ENCODE results near the gene FAM9A. TPM values are rescaled to one million over a fixed set of nuclear protein-coding genes. Genes with fewer than 3 reads are reported as not detected.

FAM9A gene
- total RNA-seq, 1 experiment from 2014 or later: not detected

GRCh38 chrX:8845469-8845868 lies 44.3 kb upstream of the FAM9A start:
- Histone ChIP-seq H3K27me3 (ENCODE audit: insufficient read depth, low read length) (no peaks in the 10 kb centered on the region), H4K5ac (ENCODE audit: insufficient read length, low read depth, low read length) (no peak overlapping the region), H3K23ac (ENCODE audit: insufficient read length, low read depth, low read length) (no peak overlapping the region), H4K8ac (replicated peaks; ENCODE audit: insufficient read length, low read depth, low read length) (no peak overlapping the region), H3K9me3 (ENCODE audit: control insufficient read depth, low read depth, low read length) (no peaks in the 10 kb centered on the region), H3T11ph (ENCODE audit: low read length) (no peak overlapping the region), H3K79me2 (ENCODE audit: insufficient read depth, low read length) (no peaks in the 10 kb centered on the region), H2BK20ac (ENCODE audit: low read depth, low read length, poor library complexity, severe bottlenecking) (no peak overlapping the region), H3K9ac (ENCODE audit: extremely low read depth, insufficient read length, low read length) (no peak overlapping the region), H4K91ac (ENCODE audit: insufficient read length, low read depth, low read length) (no peak overlapping the region), H3K18ac (ENCODE audit: insufficient read length, low read depth, low read length) (no peak overlapping the region), H3K4me1 (ENCODE audit: insufficient read depth, low read length) (no peaks in the 10 kb centered on the region), H3K4ac (ENCODE audit: low read depth, low read length) (no peak overlapping the region), H3K23me2 (ENCODE audit: insufficient read length, low read depth, low read length, poor library complexity, severe bottlenecking) (no peaks in the 10 kb centered on the region), H3K4me2 (ENCODE audit: insufficient read depth, insufficient read length, low read length) (no peak overlapping the region), H3K14ac (ENCODE audit: insufficient read depth, low read length) (no peak overlapping the region), H2AFZ (ENCODE audit: low read length) (no peak overlapping the region), H3K79me1 (ENCODE audit: insufficient read depth, low read depth, low read length, poor library complexity, severe bottlenecking) (no peaks in the 10 kb centered on the region), H2BK120ac (ENCODE audit: low read depth, low read length, poor library complexity, severe bottlenecking) (no peak overlapping the region), H2BK5ac (ENCODE audit: insufficient read length, low read length) (no peak overlapping the region), H3K56ac (ENCODE audit: insufficient read length, low read depth, low read length) (no peak overlapping the region), H2BK12ac (ENCODE audit: insufficient read length, low read depth, low read length) (no peak overlapping the region), H2BK15ac (ENCODE audit: low read depth, low read length) (no peak overlapping the region), H4K20me1 (ENCODE audit: control insufficient read depth, insufficient read depth, insufficient read length) (no peaks in the 10 kb centered on the region), H3K27ac (ENCODE audit: insufficient read length, low read depth, low read length) (no peak overlapping the region), H2AK5ac (ENCODE audit: insufficient read length, low read length) (no peak overlapping the region)
- peaks cover 4% of the 10 kb centered on the region; the same call in 1 of the 2 replicates for H3K27me3 Mint-ChIP-seq (ENCODE audit: low read depth)
- peaks cover 0 to 37% of the 10 kb centered on the region in 2 experiments; a peak in 2 of 5 replicates for H3K9me3 Mint-ChIP-seq
- no peak for DNase-seq
- no CpG with 5 or more reads among the region's 10 CpGs for WGBS (ENCODE audit: extremely low coverage, insufficient read length, low lambda C conversion rate)
- no peaks in the 10 kb centered on the region for H3K4me1 Mint-ChIP-seq
- no peak for TF ChIP-seq CTCF (conservative IDR thresholded peaks at IDR 0.05)
- H3K27ac Mint-ChIP-seq: no peak overlapping the region
- H3K4me3 Mint-ChIP-seq: no peak overlapping the region
- no peaks in the 10 kb centered on the region; a peak in 1 of 7 replicates for H3K36me3 Mint-ChIP-seq (ENCODE audit: insufficient read depth in 1 of 3, low read depth in 3 of 3)
